Heart right ventricle (tissue), 16 donors: ENCODE data around the gene LHFPL3. TPM values are rescaled to one million over a fixed set of nuclear protein-coding genes. Genes with fewer than 3 reads are reported as not detected.

Experiments used
- ATAC-seq, 8 donors: fragments of 200-7000 bp; cut with Tn5 transposase; one replicate each; pipeline ENCODE4 v1.9.1; 2020; ENCODE audit warnings: mild to moderate bottlenecking in 8 of 8, moderate library complexity in 8 of 8, moderate number of reproducible peaks in 1 of 8
- DNase-seq, 2 donors: peaks; one replicate each; pipeline ENCODE4 v3.0.0-alpha.2; 2020
- H3K27ac ChIP-seq, 10 donors: fragments of 200-600 bp; sonication (generic) in 2 of 10; one replicate each; pipeline versions ENCODE4 v1.5.0 to v1.8.0; 2020 to 2022; ENCODE audit warnings: mild to moderate bottlenecking in 3 of 10
- H3K27me3 ChIP-seq, 7 donors: fragments of 200-600 bp; one replicate each; pipeline ENCODE4 v1.8.0; 2021 to 2022; ENCODE audit warnings: mild to moderate bottlenecking in 2 of 7
- H3K36me3 ChIP-seq, 9 donors: fragments of 200-600 bp; sonication (generic) in 1 of 9; one replicate each; pipeline versions ENCODE4 v1.5.0 to v1.8.0; 2020 to 2022; ENCODE audit warnings: mild to moderate bottlenecking in 2 of 9
- H3K4me1 ChIP-seq, 9 donors: fragments of 200-600 bp; sonication (generic) in 1 of 9; one replicate each; pipeline versions ENCODE4 v1.5.0 to v1.8.0; 2020 to 2022; ENCODE audit warnings: mild to moderate bottlenecking in 4 of 9
- H3K4me3 ChIP-seq, 10 donors: fragments of 200-600 bp; sonication (generic) in 2 of 10; one replicate each; pipeline versions ENCODE4 v1.5.0 to v1.8.0; 2020 to 2022; ENCODE audit warnings: mild to moderate bottlenecking in 7 of 10, moderate library complexity in 2 of 10
- H3K9me3 ChIP-seq, 11 donors: fragments of 200-600 bp in 10 of 11; sonication (generic) in 2 of 11; one replicate each; pipeline versions ENCODE4 v1.5.0 to v1.8.0; 2013 to 2022; ENCODE audit warnings: mild to moderate bottlenecking in 2 of 11, control low read depth in 1 of 11, moderate library complexity in 1 of 11
- CTCF ChIP-seq, 9 donors: fragments of 200-600 bp; sonication (generic) in 2 of 9; IDR thresholded peaks; one replicate each; pipeline versions ENCODE4 v1.5.0 to v1.8.0; 2021 to 2022; ENCODE audit warnings: antibody characterized with exemption in 9 of 9, mild to moderate bottlenecking in 5 of 9, moderate library complexity in 1 of 9
- WGBS, 2 donors: extraction: QIAGEN DNeasy Blood & Tissue Kit; methylation state at CpG; one replicate each; pipeline ENCODE4 v1.1.7; 2013; ENCODE audit warnings: inconsistent platforms in 1 of 2; 5-methylcytosine and 5-hydroxymethylcytosine counted together
- intact Hi-C, 10 donors: fragments of 100-400 bp; cut with DNase I; formaldehyde crosslinking; loops; one replicate each; pipeline versions ENCODE4 v1.11.1 to v1.14.2; 2022
- polyA plus RNA-seq, 2 donors: library from polyadenylated mRNA; stranded (reverse); fragments of 200-250 nt; gene quantifications; one replicate each; pipeline ENCODE4 v1.2.3, GENCODE V29; 2013
- total RNA-seq, 10 donors: library from RNA; stranded (reverse); fragmentation: NEBNext Ultra II Directional in 3 of 10; extraction: Animal tissue kit (Norgen Biotek cat#: 25700) in 3 of 10; gene quantifications; one replicate each; pipeline versions ENCODE4 v1.2.1 to v1.2.4, GENCODE V29; 2021 to 2023
- donor health status: Arrhythmogenic right ventricular cardiomyopathy.
- donor health status: ischemic (EF 13 %, LVEDD 7.1; RV severe dilation, severe dysfunction).
- donor health status: healthy with polysubstance abuse.
- donor health status: DM: no; HTN: yes; CAD: no.
- donor health status: DM: no; HTN: no; CAD: no.
- donor health status: ischemic (EF 25% LVEDD 6.9; RV normal size, moderate dysfunction).
- donor health status: ischemic (EF 25% LVEDD 5.7; RV mildly dilated, moderate dysfunction).
- donor health status: healthy.
- donor health status: DM: yes; HTN: yes; CAD: no.
- donor health status: Ischemic cardiomyopathy.
- donor health status: ischemic (EF 35%, LVEDD 5.7; RV mildly dilated, moderate dysfunction).
- donor health status: nonischemic (EF 11% LVEDD 7.7; RV severe dilation, severe dysfunction).
- donor health status: DM: yes; HTN: yes; CAD: no.
- donor health status: PGD.
- donor health status: ischemic (EF 29% LVEDD 5.4; RV normal size, mild dysfunction).
- donor health status: nonischemic (EF 23%, LVEDD 6.1; RV moderate dilation, normal function).

Gene LHFPL3
- total and polyA plus RNA-seq, 12 donors: not detected

- DNase-seq (no peak), ATAC-seq (no peak)
- Histone ChIP-seq H3K9me3 (no peaks in the 10 kb centered on the region), H3K4me1 (no peaks in the 10 kb centered on the region), H3K27me3 (no peaks in the 10 kb centered on the region), H3K4me3 (no peak overlapping the region), H3K27ac (no peak overlapping the region), H3K36me3 (no peaks in the 10 kb centered on the region)
- intact Hi-C loops: no loop called here
- no peak for TF ChIP-seq CTCF (IDR thresholded peaks at IDR 0.05)
- WGBS, 2 donors: 75 to 81% methylated on average over 5 of the region's 5 CpGs
Observed at GRCh38 chr7:104898434-104898833, 570.0 kb downstream of the LHFPL3 start.

GRCh38 chr7:104900525-104901239 lies 572.3 kb downstream of the LHFPL3 start:
- intact Hi-C loops: no loop called here
- Histone ChIP-seq H3K27ac (no peak overlapping the region), H3K9me3 (no peaks in the 10 kb centered on the region), H3K4me1 (no peaks in the 10 kb centered on the region), H3K4me3 (no peak overlapping the region), H3K27me3 (no peaks in the 10 kb centered on the region), H3K36me3 (no peaks in the 10 kb centered on the region)
- ATAC-seq (peak in 1 of 8 donors; percentile 33), DNase-seq (no peak)
- no peak for TF ChIP-seq CTCF (IDR thresholded peaks at IDR 0.05)
- WGBS, 2 donors: 51% methylated on average over 6 of the region's 6 CpGs

DNA sequence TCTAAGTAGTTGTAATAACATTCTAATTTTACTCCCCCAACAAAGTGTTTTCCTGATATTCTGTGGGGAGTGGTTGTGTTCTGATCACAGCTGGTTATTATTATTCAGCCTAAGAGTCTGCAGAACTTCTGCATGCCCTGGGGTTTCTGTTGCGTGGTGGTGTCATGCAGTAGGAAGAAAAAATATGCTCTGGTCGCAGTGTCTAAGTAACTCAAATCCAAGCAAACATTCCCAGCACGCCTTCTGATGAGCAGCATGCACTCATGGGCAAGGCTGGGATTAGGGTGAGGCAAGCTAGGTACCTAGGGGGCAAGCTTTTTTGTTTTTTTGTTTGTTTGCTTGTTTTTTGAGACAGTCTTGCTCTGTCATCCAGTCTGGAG lies 572.8 kb downstream of the LHFPL3 start:
- H3K36me3 ChIP-seq: no peaks in the 10 kb centered on the region
- WGBS, 2 donors: 79 to 87% methylated on average over 3 of the region's 3 CpGs
- no peak for ATAC-seq
- no peak for DNase-seq
- H3K27ac ChIP-seq: no peak overlapping the region
- H3K4me3 ChIP-seq: no peak overlapping the region
- intact Hi-C loops: no loop called here
- no peak for TF ChIP-seq CTCF (IDR thresholded peaks at IDR 0.05)
- H3K27me3 ChIP-seq: no peaks in the 10 kb centered on the region
- H3K9me3 ChIP-seq: no peaks in the 10 kb centered on the region
- no peaks in the 10 kb centered on the region for H3K4me1 ChIP-seq

- no peak for DNase-seq
- intact Hi-C loops: no loop called here
- Histone ChIP-seq H3K9me3 (no peaks in the 10 kb centered on the region), H3K4me1 (no peaks in the 10 kb centered on the region), H3K36me3 (no peaks in the 10 kb centered on the region), H3K27me3 (no peaks in the 10 kb centered on the region), H3K4me3 (no peak overlapping the region), H3K27ac (no peak overlapping the region)
- ATAC-seq: no peak
- 95 to 96% methylated on average over 6 of the region's 6 CpGs for WGBS, 2 donors
- TF ChIP-seq CTCF (IDR thresholded peaks at IDR 0.05): no peak
Observed at GRCh38 chr7:104902183-104902582, 573.8 kb downstream of the LHFPL3 start.
